ENCODE results near the gene COMMD6. TPM values are rescaled to one million over a fixed set of nuclear protein-coding genes. Genes with fewer than 3 reads are reported as not detected.

The COMMD6 gene
- total and polyA plus RNA-seq, 8 donors: 15.4 to 372 (median 152) TPM

DNA sequence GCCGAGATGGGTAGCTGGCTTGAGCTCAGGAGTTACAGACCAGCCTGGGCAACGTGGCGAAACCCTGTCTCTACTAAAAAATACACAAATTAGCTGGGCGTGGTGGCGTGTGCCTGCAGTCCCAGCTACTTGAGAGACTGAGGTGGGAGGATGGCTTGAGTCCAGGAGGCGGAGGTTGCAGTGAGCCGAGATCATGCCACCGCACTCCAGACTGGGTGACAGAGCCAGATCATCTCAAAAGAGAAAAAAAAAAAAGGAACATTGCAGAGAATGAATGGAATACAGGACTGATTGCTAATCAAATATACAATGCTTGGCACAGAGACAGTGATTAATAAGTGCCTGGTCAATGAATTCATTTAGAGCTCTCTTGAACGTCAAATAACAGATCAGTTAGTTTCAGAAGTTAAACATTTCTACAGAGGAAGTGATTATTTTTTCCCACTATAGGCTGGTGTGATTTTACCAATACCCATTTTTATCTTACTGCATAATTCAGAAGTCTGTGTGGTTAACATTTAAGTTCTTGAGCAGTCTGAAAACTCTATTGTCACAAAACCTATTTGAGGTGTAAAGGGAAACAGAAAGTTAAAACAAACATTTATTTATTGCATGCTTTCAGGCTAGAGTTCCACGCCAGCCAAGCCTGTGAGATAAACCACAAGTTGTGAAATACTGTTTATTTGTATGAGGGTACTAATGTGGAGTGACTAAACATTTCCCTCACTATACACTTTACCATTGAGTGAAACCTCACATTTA, 48.0 kb downstream of the COMMD6 start:
- peak; percentile 35 to 48 for DNase-seq
- TF ChIP-seq POLR2A (IDR thresholded peaks at IDR 0.05): no peak
- peak in 1 of 3 donors; percentile 26 for TF ChIP-seq POLR2AphosphoS5 (IDR thresholded peaks at IDR 0.05)
- Histone ChIP-seq H3K9me3 (no peaks in the 10 kb centered on the region), H3K27ac (peak overlapping the region in 2 of 5 donors; percentile 13 to 52), H3K36me3 (no peaks in the 10 kb centered on the region), H3K4me1 (peaks cover 0 to 13% (median 4%) of the 10 kb centered on the region in 4 donors), H3K4me3 (peak overlapping the region; percentile 8 to 25 (median 18)), H3K27me3 (no peaks in the 10 kb centered on the region)
- intact Hi-C loops (cut with DNase I; ENCODE audit: low total_unique reads): loop anchor here (10.0 kb wide), 1 partner anchor 115 kb away; no protein-coding TSS in a partner anchor
- WGBS, 5 donors: 15 to 39% (median 23%) methylated on average over 10 of the region's 10 CpGs

DNA sequence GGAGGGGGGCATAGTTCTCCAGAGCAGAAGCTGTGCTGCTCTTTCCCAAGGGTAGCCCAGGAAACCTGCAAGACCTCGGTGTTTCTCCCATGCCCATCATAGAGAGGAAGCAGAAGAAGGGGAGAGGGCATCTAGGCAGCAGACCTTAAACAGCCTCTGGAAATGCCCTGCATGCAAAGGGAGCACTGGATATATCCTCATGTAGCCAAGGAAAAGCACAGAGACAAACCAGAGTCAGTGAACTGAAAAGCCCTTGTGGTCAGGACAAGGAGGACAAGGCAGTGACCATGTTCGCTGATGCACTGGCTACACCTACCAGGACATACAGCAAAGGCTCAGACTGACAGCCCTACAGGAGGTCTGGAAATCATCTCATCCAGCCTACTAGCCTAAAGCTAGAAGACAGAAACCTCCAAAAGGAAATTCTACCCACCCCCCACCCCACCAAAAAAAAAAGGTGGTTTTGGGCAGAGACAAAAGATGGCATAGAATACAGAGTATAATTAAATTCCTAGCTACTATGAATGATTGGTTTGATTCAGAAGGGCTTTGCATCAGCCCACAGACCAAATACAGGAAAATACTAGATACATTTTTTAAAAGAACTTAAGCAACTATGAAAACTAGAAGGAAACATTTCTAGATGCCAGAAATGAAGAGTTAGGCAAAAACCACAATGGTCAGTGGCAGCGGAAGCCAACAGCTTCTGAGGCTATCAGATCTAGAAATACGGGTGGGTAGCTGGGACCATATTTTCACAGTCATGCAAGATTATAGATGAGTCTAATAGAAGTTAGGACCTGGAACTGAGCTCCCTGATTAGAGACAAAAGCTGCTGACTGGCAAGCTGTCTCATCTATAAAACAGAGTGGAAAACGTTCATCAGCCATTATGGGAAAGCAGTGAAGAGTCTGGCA, 51.2 kb downstream of the COMMD6 start:
- H3K27me3 ChIP-seq: peaks cover 0 to 4% (median 0%) of the 10 kb centered on the region in 3 donors
- H3K4me3 ChIP-seq: no peak overlapping the region
- H3K9me3 ChIP-seq: no peaks in the 10 kb centered on the region
- intact Hi-C loops (cut with DNase I; ENCODE audit: low total_unique reads): loop anchor here (10.0 kb wide), 1 partner anchor 112 kb away; no protein-coding TSS in a partner anchor
- no peak overlapping the region for H3K27ac ChIP-seq
- peaks cover 0 to 20% (median 7%) of the 10 kb centered on the region in 4 donors for H3K4me1 ChIP-seq
- TF ChIP-seq, protein P1, sequence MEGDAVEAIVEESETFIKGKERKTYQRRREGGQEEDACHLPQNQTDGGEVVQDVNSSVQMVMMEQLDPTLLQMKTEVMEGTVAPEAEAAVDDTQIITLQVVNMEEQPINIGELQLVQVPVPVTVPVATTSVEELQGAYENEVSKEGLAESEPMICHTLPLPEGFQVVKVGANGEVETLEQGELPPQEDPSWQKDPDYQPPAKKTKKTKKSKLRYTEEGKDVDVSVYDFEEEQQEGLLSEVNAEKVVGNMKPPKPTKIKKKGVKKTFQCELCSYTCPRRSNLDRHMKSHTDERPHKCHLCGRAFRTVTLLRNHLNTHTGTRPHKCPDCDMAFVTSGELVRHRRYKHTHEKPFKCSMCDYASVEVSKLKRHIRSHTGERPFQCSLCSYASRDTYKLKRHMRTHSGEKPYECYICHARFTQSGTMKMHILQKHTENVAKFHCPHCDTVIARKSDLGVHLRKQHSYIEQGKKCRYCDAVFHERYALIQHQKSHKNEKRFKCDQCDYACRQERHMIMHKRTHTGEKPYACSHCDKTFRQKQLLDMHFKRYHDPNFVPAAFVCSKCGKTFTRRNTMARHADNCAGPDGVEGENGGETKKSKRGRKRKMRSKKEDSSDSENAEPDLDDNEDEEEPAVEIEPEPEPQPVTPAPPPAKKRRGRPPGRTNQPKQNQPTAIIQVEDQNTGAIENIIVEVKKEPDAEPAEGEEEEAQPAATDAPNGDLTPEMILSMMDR (IDR thresholded peaks at IDR 0.05): no peak
- TF ChIP-seq POLR2A (IDR thresholded peaks at IDR 0.05): no peak
- no peak for TF ChIP-seq POLR2AphosphoS5 (IDR thresholded peaks at IDR 0.05)
- TF ChIP-seq EP300 (IDR thresholded peaks at IDR 0.05): no peak
- H3K36me3 ChIP-seq: no peaks in the 10 kb centered on the region
- 50 to 67% (median 59%) methylated on average over 5 of the region's 5 CpGs for WGBS, 5 donors
- no peak for DNase-seq

DNA sequence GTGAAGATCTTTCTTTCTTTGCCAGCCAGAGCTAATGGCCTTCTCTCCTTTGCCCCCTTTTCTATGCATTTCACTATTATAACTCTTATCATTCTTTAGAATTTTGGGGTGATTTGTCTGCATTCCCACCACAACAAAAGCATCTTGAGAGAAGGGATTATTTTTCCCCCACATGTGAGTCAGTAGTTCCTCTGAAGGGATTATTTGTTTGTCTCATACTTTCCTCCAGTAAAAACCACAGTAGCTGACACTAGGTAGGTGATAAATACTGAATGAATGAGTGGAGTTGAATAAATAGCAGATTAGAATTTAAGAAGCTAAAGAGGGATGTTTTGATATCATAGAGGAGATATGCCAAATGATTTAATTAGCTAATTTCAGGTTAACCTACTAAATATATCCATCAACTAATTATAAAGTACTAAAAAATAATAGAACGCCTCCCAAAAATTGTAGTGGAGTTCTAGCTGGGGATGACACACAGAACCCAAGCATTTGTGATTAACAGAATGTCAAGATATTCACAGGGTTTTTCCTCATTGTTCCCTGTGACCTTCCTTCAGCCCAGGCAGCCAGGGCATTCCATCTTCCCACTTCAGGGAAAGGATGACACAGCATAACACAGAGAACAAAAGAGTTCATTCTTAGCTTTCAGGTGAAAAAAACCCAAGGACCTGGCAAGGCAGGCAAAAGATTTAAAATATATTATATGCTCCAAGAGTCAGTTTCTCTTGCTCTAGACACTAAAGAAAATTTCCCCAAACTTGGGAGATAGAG, 52.2 kb downstream of the COMMD6 start:
- TF ChIP-seq EP300 (IDR thresholded peaks at IDR 0.05) (no peak), POLR2A (IDR thresholded peaks at IDR 0.05) (no peak)
- no peaks in the 10 kb centered on the region for H3K36me3 ChIP-seq
- H3K9me3 ChIP-seq: no peaks in the 10 kb centered on the region
- H3K27ac ChIP-seq: no peak overlapping the region
- H3K4me3 ChIP-seq: no peak overlapping the region
- peaks cover 0 to 29% (median 16%) of the 10 kb centered on the region in 4 donors for H3K4me1 ChIP-seq
- 88 to 100% (median 95%) methylated on average over 1 of the region's 1 CpG for WGBS, 5 donors
- DNase-seq: no peak
- intact Hi-C loops (cut with DNase I; ENCODE audit: low total_unique reads): loop anchor here (10.0 kb wide), 1 partner anchor 111 kb away; no protein-coding TSS in a partner anchor
- peaks cover 0 to 14% (median 0%) of the 10 kb centered on the region in 3 donors for H3K27me3 ChIP-seq

DNA sequence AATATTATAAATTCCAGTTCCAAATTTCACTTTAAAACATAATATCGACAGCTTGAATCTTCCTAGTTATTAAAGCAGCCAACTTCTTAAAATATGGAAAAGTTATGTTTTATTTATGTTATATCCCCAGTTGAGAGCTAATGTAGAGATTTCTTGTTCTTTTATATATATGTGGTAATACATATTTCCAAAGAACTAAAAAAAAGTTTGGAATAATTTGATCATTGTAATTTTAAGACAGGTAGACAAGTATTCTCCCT, 54.9 kb downstream of the COMMD6 start:
- H3K27ac ChIP-seq: peak overlapping the region in 4 of 5 donors; percentile 77 to 86 (median 84)
- WGBS, 5 donors: 0 to 2% (median 2%) methylated on average over 1 of the region's 1 CpG
- intact Hi-C loops (cut with DNase I; ENCODE audit: low total_unique reads): loop anchor here (10.0 kb wide), 1 partner anchor 108 kb away; no protein-coding TSS in a partner anchor

More for the DNA sequence above, 54.9 kb downstream of the COMMD6 start:
- H3K27me3 ChIP-seq: peaks cover 0 to 14% (median 0%) of the 10 kb centered on the region in 3 donors
- no peaks in the 10 kb centered on the region for H3K36me3 ChIP-seq
- no peaks in the 10 kb centered on the region for H3K9me3 ChIP-seq
- TF ChIP-seq EP300 (IDR thresholded peaks at IDR 0.05) (no peak), POLR2A (IDR thresholded peaks at IDR 0.05) (no peak), POLR2AphosphoS5 (IDR thresholded peaks at IDR 0.05) (no peak)
- TF ChIP-seq, protein P1 (IDR thresholded peaks at IDR 0.05): no peak
- peaks cover 7 to 40% (median 20%) of the 10 kb centered on the region in 4 donors for H3K4me1 ChIP-seq
- peak overlapping the region; percentile 89 to 99 (median 92) for H3K4me3 ChIP-seq
- DNase-seq: no peak

All from stomach (tissue), 9 donors.